Erythroblast (primary cell): ENCODE results near the gene SULF2.

Experiments used
- GATA1 ChIP-seq: IDR thresholded peaks from 2 replicates; pipeline ENCODE4 v1.6.1; 2011; ENCODE audit warnings: low read depth, mild to moderate bottlenecking, control low read depth, low read length, moderate library complexity
- POLR2A ChIP-seq: IDR thresholded peaks from 2 replicates; pipeline ENCODE4 v1.6.1; 2011; ENCODE audit warnings: mild to moderate bottlenecking, low read length

DNA sequence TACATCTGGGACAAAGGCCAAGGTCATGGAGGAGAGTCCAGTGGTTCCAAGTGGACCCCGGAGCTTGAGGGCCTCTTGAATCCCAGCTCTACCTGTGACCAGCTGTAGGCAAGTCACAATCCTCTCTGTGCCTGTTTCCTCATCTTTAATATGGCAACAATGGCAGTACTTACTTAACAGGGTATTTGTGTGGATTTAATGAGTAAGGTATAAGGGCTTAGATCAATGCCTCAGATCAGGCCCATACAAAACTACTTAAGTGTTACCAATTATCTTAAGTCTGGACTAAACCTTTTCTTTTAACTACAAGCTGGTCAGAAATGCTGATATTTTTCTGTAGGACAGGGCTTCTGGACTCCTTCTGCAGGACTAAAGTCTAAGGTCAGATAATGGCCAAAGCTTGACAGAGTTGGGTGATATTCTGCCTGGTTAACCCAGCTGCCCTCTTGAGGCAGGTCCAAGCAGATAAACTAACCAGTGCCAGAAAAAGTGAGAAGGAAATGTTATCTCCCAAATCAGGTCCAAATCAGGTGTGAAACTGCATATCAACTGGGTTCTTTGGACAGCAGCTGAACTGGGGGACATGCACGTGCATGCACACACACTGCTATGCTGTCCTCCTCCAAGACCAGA, 2.2 kb downstream of the SULF2 start:
- TF ChIP-seq POLR2A (no peak), GATA1 (no peak)
